GM19193 (cell line): ENCODE measurements around the gene BEAN1.

ENCODE experiments used
- POLR2A ChIP-seq: IDR thresholded peaks from 4 replicates; pipeline ENCODE4 v1.6.1; 2011; ENCODE audit not compliant: insufficient read depth, insufficient read length; ENCODE audit errors: extremely low read depth

Gene BEAN1, protein sequence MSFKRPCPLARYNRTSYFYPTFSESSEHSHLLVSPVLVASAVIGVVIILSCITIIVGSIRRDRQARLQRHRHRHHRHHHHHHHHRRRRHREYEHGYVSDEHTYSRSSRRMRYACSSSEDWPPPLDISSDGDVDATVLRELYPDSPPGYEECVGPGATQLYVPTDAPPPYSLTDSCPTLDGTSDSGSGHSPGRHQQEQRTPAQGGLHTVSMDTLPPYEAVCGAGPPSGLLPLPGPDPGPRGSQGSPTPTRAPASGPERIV

DNA sequence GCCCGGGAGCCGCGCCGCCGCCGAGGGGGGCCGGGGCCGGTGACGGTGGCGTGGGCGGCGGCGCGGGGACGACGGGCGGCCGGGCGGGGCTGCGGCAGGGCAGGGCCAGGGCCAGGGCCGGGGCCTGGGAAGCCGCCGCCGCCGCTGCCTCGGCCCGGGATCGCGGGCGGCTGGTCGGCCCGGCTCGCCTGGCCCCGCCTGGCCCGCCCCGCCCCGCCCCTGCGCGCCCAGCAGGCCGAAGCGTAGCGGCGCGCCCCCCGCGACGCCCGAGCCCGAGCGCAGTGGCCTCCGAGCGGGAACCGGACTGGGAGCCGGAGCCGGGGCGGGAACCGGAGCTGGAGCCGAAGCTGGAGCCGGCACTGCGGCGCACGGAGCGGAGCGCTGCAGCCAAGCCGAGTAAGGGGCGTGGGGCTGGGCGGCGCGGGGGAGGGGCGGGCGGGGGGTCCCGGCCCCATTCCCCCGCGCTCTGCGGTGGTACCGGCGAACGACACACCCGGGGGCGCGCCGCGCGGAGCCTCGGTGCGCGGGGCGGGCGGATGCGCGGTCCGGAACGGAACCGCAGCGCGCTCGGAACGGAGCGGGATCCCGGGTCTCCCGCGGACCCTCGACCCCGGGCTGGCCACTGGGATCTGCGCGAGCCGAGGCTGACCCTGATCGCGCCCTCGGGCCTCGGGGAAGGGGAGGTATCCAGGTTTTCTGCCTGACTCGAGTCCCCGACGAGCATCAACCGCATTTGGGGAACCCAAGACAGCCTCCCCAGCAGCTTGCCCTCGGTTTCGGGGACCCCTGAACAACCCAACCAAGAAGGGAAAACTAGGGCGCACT is at the start of gene BEAN1:
Gene BEAN1, plus strand, starts transcription at position 260 of the 825 bp plus-strand sequence. CDS start 10,382 bp downstream, outside the sequence.
- TF ChIP-seq POLR2A: no peak

DNA sequence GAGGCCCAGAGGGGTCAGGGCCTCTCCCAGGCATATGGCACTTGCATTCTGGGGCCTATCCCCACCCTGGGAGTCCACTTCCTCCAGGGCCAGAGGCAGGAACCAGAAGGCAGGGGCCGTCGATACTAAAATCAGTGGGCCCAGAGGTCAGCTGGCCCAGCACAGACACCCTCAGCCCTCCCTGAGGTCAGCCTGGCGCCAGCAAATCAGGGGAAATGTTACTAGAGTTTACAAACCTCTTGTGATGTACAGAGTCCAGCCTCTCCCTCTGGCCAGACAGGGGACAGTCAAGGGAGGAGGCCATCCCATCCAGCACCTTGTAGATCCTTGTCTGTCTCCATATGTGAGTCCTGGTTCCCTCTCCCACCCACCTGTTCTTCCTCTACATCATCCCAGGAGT is 49.8 kb upstream of the BEAN1 start:
- no peak for TF ChIP-seq POLR2A

DNA sequence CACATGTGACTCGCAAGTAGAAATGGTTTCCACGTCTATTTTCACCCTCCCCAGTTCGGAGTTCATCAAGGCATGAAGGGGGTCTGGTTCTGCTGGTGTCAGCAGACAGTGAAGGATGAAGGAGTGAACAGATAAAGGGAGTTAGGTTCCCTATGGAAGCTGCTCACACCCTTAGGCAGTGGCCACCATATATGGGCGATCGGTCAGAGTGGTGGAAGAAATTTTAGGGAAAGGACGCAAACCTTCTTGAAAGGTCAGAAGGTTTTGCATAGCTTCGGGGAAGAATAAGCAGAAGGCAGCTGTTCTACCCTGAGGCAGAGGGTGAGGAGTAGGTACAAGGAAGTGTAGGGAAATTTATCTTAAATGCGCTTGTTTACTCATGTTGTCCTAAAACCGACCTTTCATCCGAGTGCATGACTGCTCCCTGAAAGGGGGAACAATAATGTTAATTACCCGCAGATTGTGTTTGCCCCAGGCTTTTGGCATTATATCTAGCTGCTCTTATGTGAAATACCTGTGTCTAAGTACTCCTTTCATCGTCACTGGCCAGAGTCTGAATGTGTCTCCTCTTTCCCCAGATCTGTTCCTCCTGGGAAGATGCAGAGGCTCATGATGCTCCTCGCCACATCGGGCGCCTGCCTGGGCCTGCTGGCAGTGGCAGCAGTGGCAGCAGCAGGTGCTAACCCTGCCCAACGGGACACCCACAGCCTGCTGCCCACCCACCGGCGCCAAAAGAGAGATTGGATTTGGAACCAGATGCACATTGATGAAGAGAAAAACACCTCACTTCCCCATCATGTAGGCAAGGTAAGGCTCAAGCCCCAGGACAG is 48.1 kb upstream of the BEAN1 start:
- TF ChIP-seq POLR2A: no peak

DNA sequence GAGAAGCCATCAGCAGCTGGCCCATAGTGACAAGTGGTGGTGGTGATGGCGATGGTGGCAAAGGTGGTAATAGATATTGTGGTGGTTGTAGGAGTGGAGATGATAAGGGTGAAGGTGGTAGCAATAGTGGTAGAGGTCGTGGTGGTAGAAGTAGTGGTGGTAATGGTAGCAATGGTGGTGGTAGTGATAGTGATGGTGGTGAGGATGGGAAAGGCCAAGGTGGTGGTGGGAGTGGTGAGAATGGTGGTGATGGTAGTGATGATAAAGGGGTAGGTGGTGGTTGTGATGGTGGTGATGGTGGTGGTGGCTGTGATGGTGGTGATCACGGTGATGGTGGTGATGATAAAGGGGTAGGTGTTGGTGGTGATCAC is 47.5 kb upstream of the BEAN1 start:
- no peak for TF ChIP-seq POLR2A

DNA sequence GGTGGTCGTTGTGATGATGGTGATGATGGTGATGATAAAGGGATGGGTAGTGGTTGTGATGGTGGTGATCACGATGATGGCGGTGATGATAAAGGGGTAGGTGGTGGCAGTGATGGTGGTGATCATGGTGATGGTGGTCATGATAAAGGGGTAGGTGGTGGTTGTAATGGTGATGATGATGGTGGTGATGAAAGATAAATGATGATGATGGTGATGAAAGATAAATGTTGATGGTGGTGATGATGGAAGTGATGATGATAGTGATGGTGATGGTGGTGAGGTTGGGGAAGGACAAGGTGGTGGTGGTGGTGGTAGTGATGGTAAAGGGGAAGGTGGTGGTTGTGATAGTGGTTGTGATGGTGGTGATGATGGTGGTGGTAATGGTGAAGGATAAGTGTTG is 46.7 kb upstream of the BEAN1 start:
- TF ChIP-seq POLR2A: no peak

DNA sequence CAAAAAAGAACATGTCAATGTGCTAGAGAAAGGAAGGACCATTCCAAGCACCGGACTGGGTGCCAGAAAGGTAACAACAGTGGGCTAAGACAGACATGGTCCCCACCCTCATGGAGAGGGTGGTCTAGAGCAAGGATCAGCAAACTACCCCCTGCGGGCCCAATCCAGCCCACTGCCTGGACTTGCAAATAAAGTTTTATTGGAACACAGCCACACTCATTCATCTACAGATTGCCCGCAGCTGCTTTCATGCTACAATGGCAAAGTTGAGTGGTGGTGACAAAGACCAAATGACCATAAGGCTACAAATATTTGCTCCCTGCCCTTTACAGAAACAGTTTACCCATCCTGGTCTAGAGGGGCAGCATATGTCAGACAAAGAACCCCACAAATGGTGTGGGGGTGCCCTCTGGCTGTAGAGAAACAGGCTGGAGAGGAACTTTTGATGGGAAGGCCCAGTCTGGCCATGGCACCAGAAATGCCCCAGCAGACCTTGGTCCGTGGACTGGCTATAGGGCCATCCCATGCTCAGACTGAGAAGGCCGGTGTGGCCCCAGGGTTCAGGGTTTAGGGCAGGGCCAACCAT is 45.4 kb upstream of the BEAN1 start:
- TF ChIP-seq POLR2A: no peak

DNA sequence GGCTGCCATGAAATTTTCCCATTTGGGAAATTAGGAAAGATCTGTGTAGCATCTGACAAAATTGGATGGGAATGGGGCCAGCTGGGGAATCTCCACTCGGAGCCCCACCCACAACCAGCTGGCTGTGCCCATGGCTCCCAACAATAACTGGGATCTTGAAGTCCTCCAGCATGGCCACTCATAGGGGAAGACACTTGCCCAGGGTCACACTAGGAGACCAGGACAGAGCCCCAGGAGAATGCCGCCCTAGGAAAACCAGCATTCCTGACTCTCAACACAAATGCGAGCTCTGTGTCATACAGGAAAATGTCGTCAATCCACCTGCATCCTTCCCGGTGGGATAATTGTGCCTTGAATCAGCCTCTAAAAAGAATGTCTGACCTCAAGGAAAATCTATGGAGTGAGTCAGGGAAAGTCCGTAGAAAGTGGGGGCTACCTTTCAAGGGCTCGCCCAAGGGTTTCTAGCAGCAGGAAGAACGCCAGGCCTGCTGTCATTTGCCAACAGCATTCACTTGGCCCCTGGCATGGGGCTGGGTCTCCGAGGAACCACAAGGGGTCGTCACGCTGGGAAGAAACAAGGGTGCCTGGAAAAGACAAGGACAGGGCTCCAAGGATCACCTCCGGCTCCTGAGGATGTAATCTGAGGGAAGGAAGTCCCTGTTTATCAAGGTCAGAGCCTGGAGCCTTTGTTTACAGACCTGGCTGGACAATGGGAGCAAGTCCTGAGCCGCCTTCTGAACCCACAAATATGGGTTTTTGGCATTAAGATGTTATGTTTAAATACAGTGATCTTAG is 44.7 kb upstream of the BEAN1 start:
- no peak for TF ChIP-seq POLR2A

DNA sequence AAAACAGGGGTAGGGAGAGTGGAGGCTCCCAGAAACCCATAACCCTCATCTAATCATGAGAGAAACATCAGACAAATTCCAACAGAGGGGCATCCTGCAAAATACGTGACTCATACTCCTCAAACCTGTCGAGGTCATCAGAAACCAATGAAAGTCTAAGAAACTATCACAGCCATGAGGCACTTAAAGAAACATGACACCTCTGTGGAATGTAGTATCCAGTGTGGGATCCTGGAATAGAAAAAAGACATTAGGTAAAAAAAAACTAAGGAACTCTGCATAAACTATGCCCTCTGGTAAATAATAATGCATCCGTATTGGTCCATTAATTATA is 44.2 kb upstream of the BEAN1 start:
- no peak for TF ChIP-seq POLR2A

DNA sequence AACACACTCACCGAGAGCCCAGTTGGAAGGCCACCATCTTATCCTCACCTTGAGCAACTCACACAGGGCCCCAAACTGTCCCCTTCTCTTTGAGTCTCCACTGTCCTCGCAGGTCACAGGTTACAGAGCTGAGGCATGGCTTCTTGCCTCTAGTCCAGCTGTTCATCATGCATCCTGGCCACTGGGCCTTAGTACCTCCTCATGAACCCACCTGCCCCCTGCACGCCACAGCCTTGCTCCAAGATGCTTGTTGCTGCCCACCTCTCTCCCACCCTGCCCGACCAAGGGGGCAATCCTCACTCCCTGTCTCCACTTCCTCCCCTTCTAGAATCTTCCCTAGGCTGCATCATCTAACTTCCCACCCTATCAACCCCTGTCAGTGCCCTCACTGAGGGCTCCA is 43.5 kb upstream of the BEAN1 start:
- no peak for TF ChIP-seq POLR2A

DNA sequence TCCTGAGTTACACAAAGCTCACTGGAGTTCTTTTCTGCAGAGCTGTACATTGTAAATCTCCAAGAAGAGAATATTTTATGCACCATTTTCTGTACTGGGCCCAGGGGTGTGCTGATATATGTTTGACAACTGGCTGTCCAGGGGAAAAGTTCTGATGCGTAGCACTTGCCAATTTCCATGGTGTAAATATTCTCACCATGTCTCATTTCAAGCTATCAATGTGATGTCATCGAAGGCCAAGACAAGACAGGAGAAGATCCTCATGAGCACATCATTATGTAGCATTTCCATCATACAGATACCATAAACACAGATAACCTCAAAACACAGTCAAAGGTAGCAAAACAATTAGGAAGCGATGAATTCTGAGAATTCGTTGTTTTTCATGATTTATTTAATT is 41.7 kb upstream of the BEAN1 start:
- no peak for TF ChIP-seq POLR2A

DNA sequence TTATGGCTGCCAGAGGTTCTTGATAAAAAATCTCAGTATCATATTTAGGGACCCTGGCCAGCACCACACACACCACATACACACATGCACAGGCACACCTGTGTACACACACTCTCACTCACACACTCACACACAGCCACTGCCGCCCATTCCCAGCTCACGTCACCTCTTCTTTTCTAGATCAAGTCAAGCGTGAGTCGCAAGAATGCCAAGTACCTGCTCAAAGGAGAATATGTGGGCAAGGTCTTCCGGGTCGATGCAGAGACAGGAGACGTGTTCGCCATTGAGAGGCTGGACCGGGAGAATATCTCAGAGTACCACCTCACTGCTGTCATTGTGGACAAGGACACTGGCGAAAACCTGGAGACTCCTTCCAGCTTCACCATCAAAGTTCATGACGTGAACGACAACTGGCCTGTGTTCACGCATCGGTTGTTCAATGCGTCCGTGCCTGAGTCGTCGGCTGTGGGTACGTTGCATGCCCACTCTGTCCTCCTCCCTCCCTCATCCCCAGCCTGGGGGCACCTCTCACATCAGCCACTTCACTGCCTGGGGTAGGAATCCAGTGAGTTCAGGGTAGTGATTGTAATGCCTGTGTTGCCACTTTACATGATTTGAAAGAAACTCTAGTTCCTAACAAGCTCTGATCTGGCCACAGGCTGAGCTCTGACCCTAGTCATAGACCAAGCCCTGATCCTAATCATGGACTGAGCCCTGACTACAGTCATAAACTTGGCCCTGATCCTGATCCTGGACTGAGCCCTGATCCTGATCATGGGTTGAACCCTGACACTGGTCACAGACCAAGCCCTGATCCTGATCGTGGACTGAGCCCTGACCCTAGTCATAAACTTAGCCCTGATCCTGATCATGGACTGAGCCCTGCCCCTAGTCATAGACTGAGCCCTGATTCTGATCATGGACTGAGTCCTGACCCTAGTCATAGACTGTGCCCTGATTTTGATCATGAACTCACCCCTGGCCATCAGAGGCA is 40.2 kb upstream of the BEAN1 start:
- no peak for TF ChIP-seq POLR2A

DNA sequence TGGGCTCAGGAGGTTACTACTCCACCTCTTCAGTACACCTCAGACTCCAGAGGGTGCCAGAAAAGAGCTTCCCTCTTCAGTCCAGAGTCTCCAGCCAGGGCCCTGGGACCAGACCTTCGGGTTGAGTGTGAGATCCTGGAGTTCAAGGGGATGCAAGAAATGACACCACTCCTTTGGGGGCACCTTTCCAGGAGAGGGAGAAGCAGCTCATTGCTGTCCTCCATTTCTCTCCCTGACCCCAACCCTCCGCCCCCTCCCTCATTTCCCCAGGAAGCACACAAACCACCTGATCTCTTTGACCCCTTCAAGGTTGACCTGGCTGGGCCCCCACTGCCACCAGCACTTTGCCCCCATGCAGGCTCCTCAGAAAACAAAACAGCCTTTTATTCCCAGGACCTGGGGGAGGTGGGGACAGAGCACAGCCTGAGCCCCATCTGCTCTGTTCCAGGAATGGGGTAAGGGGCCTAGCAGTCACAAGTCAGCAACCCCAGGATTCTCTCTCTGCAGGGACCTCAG is 39.2 kb upstream of the BEAN1 start:
- TF ChIP-seq POLR2A: no peak

DNA sequence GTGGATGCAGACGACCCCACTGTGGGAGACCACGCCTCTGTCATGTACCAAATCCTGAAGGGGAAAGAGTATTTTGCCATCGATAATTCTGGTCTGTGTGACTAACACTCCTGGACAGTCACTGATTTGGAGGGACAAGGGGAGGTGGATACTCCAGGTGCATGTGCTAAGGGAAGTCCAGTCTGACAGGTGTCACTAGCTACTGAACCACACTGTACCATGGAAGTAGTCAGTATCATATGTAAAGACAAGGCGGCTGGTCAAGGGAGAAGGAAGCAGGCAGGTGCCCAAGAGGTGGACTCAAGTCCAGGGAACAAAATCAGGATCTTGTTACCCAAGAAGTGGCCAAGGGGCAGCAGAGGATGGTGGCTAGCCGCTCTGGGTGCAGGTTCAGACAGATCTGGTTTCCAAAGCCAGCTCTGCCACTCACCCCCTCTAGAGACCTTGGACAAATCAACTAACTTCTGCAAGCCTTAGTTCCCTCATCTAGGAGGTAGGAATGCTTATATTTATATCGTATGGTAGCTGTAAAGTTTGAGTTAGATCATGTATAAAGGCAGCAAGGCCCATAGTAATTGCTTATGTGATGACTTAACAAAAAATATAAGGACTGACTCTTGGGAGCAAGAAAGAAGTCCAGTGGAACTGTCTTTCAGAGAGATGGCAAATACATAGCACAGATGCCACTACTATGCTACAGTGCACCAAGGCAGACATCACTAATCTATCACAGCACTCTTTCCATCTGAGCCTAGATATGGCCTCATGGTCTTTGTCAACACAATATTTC is 38.5 kb upstream of the BEAN1 start:
- TF ChIP-seq POLR2A: no peak
